NB4 (cell line): ENCODE measurements around the gene RNF128.

Experiments
- MYC ChIP-seq: IDR thresholded peaks from 2 replicates; pipeline ENCODE4 v1.6.1; 2011; ENCODE audit warnings: low read depth, low read length
- TF ChIP-seq, protein P1 (sequence below): IDR thresholded peaks from one replicate; pipeline ENCODE4 v1.5.1; 2012; ENCODE audit warnings: low read depth, low read length

DNA sequence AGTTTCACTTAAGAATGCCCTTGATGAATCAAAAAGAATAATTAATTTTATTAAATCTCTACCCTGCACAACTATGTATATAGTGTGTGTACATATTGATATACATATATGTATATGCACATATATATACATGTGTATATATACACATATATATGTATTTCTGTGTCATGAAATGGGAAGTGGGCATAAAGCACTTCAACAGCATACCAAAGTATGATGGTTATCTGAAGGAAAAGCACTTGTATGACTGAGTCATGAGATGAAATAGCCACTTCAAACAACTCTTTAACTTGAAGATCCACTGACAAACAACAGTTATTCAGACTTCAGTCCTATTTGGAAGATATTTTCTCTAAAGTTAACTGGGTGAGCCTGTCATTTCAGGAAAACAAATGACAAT, 16.3 kb downstream of the RNF128 start:
- TF ChIP-seq, protein P1, sequence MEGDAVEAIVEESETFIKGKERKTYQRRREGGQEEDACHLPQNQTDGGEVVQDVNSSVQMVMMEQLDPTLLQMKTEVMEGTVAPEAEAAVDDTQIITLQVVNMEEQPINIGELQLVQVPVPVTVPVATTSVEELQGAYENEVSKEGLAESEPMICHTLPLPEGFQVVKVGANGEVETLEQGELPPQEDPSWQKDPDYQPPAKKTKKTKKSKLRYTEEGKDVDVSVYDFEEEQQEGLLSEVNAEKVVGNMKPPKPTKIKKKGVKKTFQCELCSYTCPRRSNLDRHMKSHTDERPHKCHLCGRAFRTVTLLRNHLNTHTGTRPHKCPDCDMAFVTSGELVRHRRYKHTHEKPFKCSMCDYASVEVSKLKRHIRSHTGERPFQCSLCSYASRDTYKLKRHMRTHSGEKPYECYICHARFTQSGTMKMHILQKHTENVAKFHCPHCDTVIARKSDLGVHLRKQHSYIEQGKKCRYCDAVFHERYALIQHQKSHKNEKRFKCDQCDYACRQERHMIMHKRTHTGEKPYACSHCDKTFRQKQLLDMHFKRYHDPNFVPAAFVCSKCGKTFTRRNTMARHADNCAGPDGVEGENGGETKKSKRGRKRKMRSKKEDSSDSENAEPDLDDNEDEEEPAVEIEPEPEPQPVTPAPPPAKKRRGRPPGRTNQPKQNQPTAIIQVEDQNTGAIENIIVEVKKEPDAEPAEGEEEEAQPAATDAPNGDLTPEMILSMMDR = no peak
- no peak for TF ChIP-seq MYC
